IMR-90 (cell line): Measurements from ENCODE around the gene PTRHD1. TPM values are rescaled to one million over a fixed set of nuclear protein-coding genes. Genes with fewer than 3 reads are reported as not detected.
A peak's percentile ranks its signal among the peaks of the same experiment; 100 is the strongest.

Experiments used
- ATAC-seq: fragments of 200-7000 bp; cut with Tn5 transposase; 2 replicates; pipeline ENCODE4 v1.9.1; 2020; ENCODE audit warnings: low read depth, mild to moderate bottlenecking, moderate library complexity
- BruUV-seq: library from RNA; stranded (reverse); fragments of 400-500 nt; replicated peaks from 2 replicates; lab custom pipeline; 2021; lab: Mats Ljungman, UMichigan
- CTCF ChIA-PET: fragments of 300-600 bp; formaldehyde crosslinking; extraction: SDS; loops from one replicate; lab custom pipeline; 2021; ENCODE audit warnings: antibody characterized with exemption; lab: Yijun Ruan, JAX
- POLR2A ChIA-PET: fragments of 300-600 bp; sonication (Branson Sonifier 250); formaldehyde crosslinking; loops from one replicate; lab custom pipeline; 2022; ENCODE audit warnings: antibody characterized with exemption; ENCODE audit not compliant: unreplicated experiment; lab: Charles Lee
- DNase-seq: peaks from one replicate; pipeline ENCODE4 v3.0.0; 2013
- H2AFZ ChIP-seq: replicated peaks from 2 replicates; pipeline ENCODE3; 2013; ENCODE audit warnings: low read length, mild to moderate bottlenecking; ENCODE audit not compliant: poor library complexity
- H2AK5ac ChIP-seq: 2 replicates; pipeline ENCODE4 v1.6.1; 2013; ENCODE audit warnings: low read depth, low read length, inconsistent platforms
- H2AK9ac ChIP-seq: replicated peaks from 2 replicates; pipeline ENCODE3; 2013; ENCODE audit warnings: mild to moderate bottlenecking, low read depth, low read length, moderate library complexity; ENCODE audit not compliant: poor library complexity
- H2BK120ac ChIP-seq: 2 replicates; pipeline ENCODE4 v1.6.1; 2013; ENCODE audit warnings: low read depth, low read length, inconsistent platforms
- H2BK15ac ChIP-seq: 3 replicates; pipeline ENCODE4 v1.6.1; 2013; ENCODE audit warnings: low read depth, low read length, inconsistent platforms
- H2BK20ac ChIP-seq: 2 replicates; pipeline ENCODE4 v1.6.1; 2013; ENCODE audit warnings: low read depth, mild to moderate bottlenecking, inconsistent platforms, low read length, moderate library complexity
- H2BK5ac ChIP-seq: 2 replicates; pipeline ENCODE4 v1.6.1; 2013; ENCODE audit warnings: mild to moderate bottlenecking, low read depth, low read length, inconsistent platforms; ENCODE audit not compliant: poor library complexity, severe bottlenecking
- H3K14ac ChIP-seq: replicated peaks from 2 replicates; pipeline ENCODE4 v1.6.1; 2013; ENCODE audit warnings: low read depth, low read length, inconsistent platforms
- H3K18ac ChIP-seq: 2 replicates; pipeline ENCODE4 v1.6.1; 2013; ENCODE audit warnings: low read depth, low read length, control low read depth
- H3K23ac ChIP-seq: 2 replicates; pipeline ENCODE4 v1.6.1; 2013; ENCODE audit warnings: low read depth, low read length, inconsistent platforms
- H3K27ac ChIP-seq: 2 replicates; pipeline ENCODE4 v1.5.1; 2013; ENCODE audit warnings: mild to moderate bottlenecking, control low read depth, low read length; ENCODE audit not compliant: insufficient read depth
- H3K27me3 ChIP-seq: 2 replicates; pipeline ENCODE4 v1.6.1; 2013; ENCODE audit warnings: low read length; ENCODE audit not compliant: control insufficient read depth, insufficient read depth
- H3K36me3 ChIP-seq: 2 replicates; pipeline ENCODE4 v1.6.1; 2013; ENCODE audit warnings: low read length, mixed read lengths; ENCODE audit not compliant: control insufficient read depth, insufficient read depth
- H3K4ac ChIP-seq: 2 replicates; pipeline ENCODE4 v1.6.1; 2013; ENCODE audit warnings: low read depth, low read length, inconsistent platforms
- H3K4me1 ChIP-seq: 2 replicates; pipeline ENCODE4 v1.6.1; 2013; ENCODE audit warnings: low read length, mixed read lengths; ENCODE audit not compliant: control insufficient read depth, insufficient read depth
- H3K4me2 ChIP-seq: 2 replicates; pipeline ENCODE4 v1.6.1; 2013; ENCODE audit warnings: low read depth, mild to moderate bottlenecking, control low read depth, low read length, moderate library complexity
- H3K4me3 ChIP-seq: 2 replicates; pipeline ENCODE4 v1.5.1; 2013; ENCODE audit warnings: low read depth, mild to moderate bottlenecking, control low read depth, low read length, moderate library complexity; ENCODE audit not compliant: insufficient read depth
- H3K56ac ChIP-seq: 2 replicates; pipeline ENCODE4 v1.6.1; 2013; ENCODE audit warnings: low read length, inconsistent platforms; ENCODE audit not compliant: insufficient read depth; ENCODE audit errors: extremely low read depth
- H3K79me1 ChIP-seq, 2 experiments: 2 replicates each; pipeline ENCODE4 v1.6.1; 2013; ENCODE audit warnings: low read length in 2 of 2, inconsistent platforms in 1 of 2, low read depth in 1 of 2
- H3K9ac ChIP-seq: 2 replicates; pipeline ENCODE4 v1.6.1; 2013; ENCODE audit warnings: low read depth, low read length, control low read depth
- H3K9me1 ChIP-seq: 2 replicates; pipeline ENCODE4 v1.6.1; 2013; ENCODE audit warnings: low read length, inconsistent platforms; ENCODE audit not compliant: insufficient read depth
- H3K9me3 ChIP-seq: 2 replicates; pipeline ENCODE4 v1.6.1; 2013; ENCODE audit warnings: low read length; ENCODE audit not compliant: control insufficient read depth, insufficient read depth
- H4K20me1 ChIP-seq: 2 replicates; pipeline ENCODE4 v1.6.1; 2013; ENCODE audit warnings: low read length, inconsistent platforms; ENCODE audit not compliant: insufficient read depth
- H4K5ac ChIP-seq: 2 replicates; pipeline ENCODE4 v1.6.1; 2013; ENCODE audit warnings: mild to moderate bottlenecking, low read depth, low read length, control low read depth
- H4K8ac ChIP-seq, 2 experiments: 2 replicates each; pipeline ENCODE4 v1.6.1; 2013; ENCODE audit warnings: low read depth in 2 of 2, low read length in 2 of 2, control low read depth in 1 of 2, inconsistent platforms in 1 of 2
- H4K91ac ChIP-seq: 2 replicates; pipeline ENCODE4 v1.6.1; 2013; ENCODE audit warnings: low read depth, low read length, inconsistent platforms; ENCODE audit not compliant: insufficient read depth
- CHD1 ChIP-seq: IDR thresholded peaks from 2 replicates; pipeline ENCODE4 v1.6.1; 2012; ENCODE audit warnings: low read depth, low read length, improper control_type of control experiment
- CTCF ChIP-seq: conservative IDR thresholded peaks from 2 replicates; pipeline ENCODE4 v1.5.1; 2012; ENCODE audit warnings: mild to moderate bottlenecking, low read depth, low read length, improper control_type of control experiment
- FOS ChIP-seq: fragments of 150-350 bp; IDR thresholded peaks from 2 replicates; pipeline ENCODE4 v1.6.1; 2016; ENCODE audit warnings: low read depth, low read length
- MAFK ChIP-seq: IDR thresholded peaks from 2 replicates; pipeline ENCODE4 v1.6.1; 2012; ENCODE audit warnings: low read depth, low read length, improper control_type of control experiment
- NFE2L2 ChIP-seq: fragments of 150-350 bp; IDR thresholded peaks from 2 replicates; pipeline ENCODE4 v1.6.1; 2016; ENCODE audit warnings: low read depth, mild to moderate bottlenecking, low read length
- RFX5 ChIP-seq: IDR thresholded peaks from 2 replicates; pipeline ENCODE4 v1.8.0; 2012; ENCODE audit warnings: low read depth, mild to moderate bottlenecking, low read length, moderate library complexity
- WGBS, 2 experiments: methylation state at CpG; one replicate each; pipeline versions ENCODE4 v1.1.5 to v1.1.7; 2013; ENCODE audit warnings: missing lambda C conversion rate in 2 of 2; ENCODE audit not compliant: insufficient read length in 1 of 2; ENCODE audit errors: extremely low coverage in 2 of 2; 5-methylcytosine and 5-hydroxymethylcytosine counted together
- dilution Hi-C: fragments of 300-500 bp; cut with HindIII; formaldehyde crosslinking; loops from one replicate; pipeline ENCODE4 v1.14.3; 2018; ENCODE audit warnings: low sequenced_read_pairs; ENCODE audit not compliant: unreplicated experiment
- in situ Hi-C: fragments of 300-500 bp; cut with MboI; formaldehyde crosslinking; loops from 3 replicates; pipeline ENCODE4 v1.14.3; 2019; ENCODE audit warnings: low sequenced_read_pairs, inconsistent platforms, mixed read lengths
- intact Hi-C: fragments of 100-400 bp; cut with micrococcal nuclease; formaldehyde crosslinking; loops from 2 replicates; pipeline ENCODE4 v1.10.0; 2022
- polyA plus RNA-seq, 3 experiments: library from polyadenylated mRNA; depleted of rRNA; stranded (reverse); fragments of >200 nt; gene quantifications; 2 replicates each; pipeline ENCODE4 v1.2.3, GENCODE V29; 2012; ENCODE audit warnings: low replicate concordance in 1 of 3
- total RNA-seq: library from RNA; depleted of rRNA; stranded (reverse); fragments of >200 nt; gene quantifications from 2 replicates; pipeline ENCODE4 v1.2.3, GENCODE V29; 2012

PTRHD1 gene
- total and polyA plus RNA-seq, 2 of the 4 experiments (the other 2 are of a cell fraction): 11.7 to 30.9 TPM

- POLR2A ChIA-PET: no interaction called here
- no peaks in the 10 kb centered on the region for H4K20me1 ChIP-seq
- in situ Hi-C loops (no loop called here), intact Hi-C loops (loop anchor here (5.0 kb wide), 1 partner anchor 302 kb away; the partner anchor contains the start of gene NCOA1), dilution Hi-C loops (no loop called here)
- H3K9ac ChIP-seq: peak overlapping the region; percentile 52
- H3K23ac ChIP-seq: peak overlapping the region; percentile 87
- H4K8ac ChIP-seq: peak overlapping the region; percentile 30 to 81
- CTCF ChIA-PET: no interaction called here
- no peak overlapping the region for H2BK15ac ChIP-seq
- no peak overlapping the region for H2BK20ac ChIP-seq
- peak overlapping the region; percentile 95 for H3K4me2 ChIP-seq
- DNase-seq: peak; percentile 35
- H3K27ac ChIP-seq: peak overlapping the region; percentile 67
- 0% methylated on average over 5 of the region's 14 CpGs; no CpG with 5 or more reads in 1 of the 2 experiments for whole genome bisulfite sequencing, 2 experiments
- TF ChIP-seq NFE2L2: no peak
- TF ChIP-seq RFX5: no peak
- no peak for TF ChIP-seq CHD1
- TF ChIP-seq CTCF: no peak
- TF ChIP-seq FOS: no peak
- no peak for TF ChIP-seq MAFK
- H2AFZ ChIP-seq: peak overlapping the region; percentile 100
- peaks cover 9% of the 10 kb centered on the region for H3K9me1 ChIP-seq
- H3K27me3 ChIP-seq: no peaks in the 10 kb centered on the region
- H2BK5ac ChIP-seq: peak overlapping the region; percentile 54
- H3K4me1 ChIP-seq: peaks cover 2% of the 10 kb centered on the region
- peak overlapping the region; percentile 63 for H3K56ac ChIP-seq
- H4K5ac ChIP-seq: peak overlapping the region; percentile 27; the same call in 1 of the 2 replicates
- no peaks in the 10 kb centered on the region for H3K9me3 ChIP-seq
- H3K36me3 ChIP-seq: peaks cover 3% of the 10 kb centered on the region; the same call in 1 of the 2 replicates
- peak overlapping the region; percentile 94 for H3K14ac ChIP-seq
- peak; percentile 8 for ATAC-seq
- H3K4ac ChIP-seq: peak overlapping the region; percentile 86
- H3K79me1 ChIP-seq: peaks cover 31 to 49% of the 10 kb centered on the region in 2 experiments
- peak overlapping the region; percentile 77 for H2AK5ac ChIP-seq
- H3K18ac ChIP-seq: peak overlapping the region; percentile 44
- peak overlapping the region; percentile 64 for H2BK120ac ChIP-seq
- H3K4me3 ChIP-seq: peak overlapping the region; percentile 75
- H2AK9ac ChIP-seq: peak overlapping the region; percentile 93
- peak overlapping the region; percentile 81 for H4K91ac ChIP-seq
- BruUV-seq: TSS peak; percentile 72
These were observed 707 bp upstream of the PTRHD1 start for GRCh38 chr2:24793761-24794435.
